CD4-positive, alpha-beta T cell treated with Interleukin-12 subunit alpha and Interleukin-12 subunit beta, for 1 hour (primary cell): ENCODE results near the gene FAU.
A peak's percentile ranks its signal among the peaks of the same experiment; 100 is the strongest.
"Not testable (repeated sequence)": the region's sequence is repeated elsewhere in the genome, so short reads cannot be mapped to it uniquely, and the experiment has no call there.

Experiments
- DNase-seq: peaks from one replicate; pipeline ENCODE4 v3.0.0-alpha.2; 2020

Gene FAU

GRCh38 chr11:65119670-65119995 lies 2.3 kb downstream of the FAU start:
- DNase-seq = no peak

GRCh38 chr11:65118891-65119669 lies 2.9 kb downstream of the FAU start:
- DNase-seq = not testable (repeated sequence)

GRCh38 chr11:65118097-65118837 lies 3.7 kb downstream of the FAU start:
- DNase-seq = no peak

- peak; percentile 100 for DNase-seq
These were observed 4.5 kb downstream of the FAU start, which contains the start of gene ZNHIT2 for GRCh38 chr11:65117206-65118096. ZNHIT2 (minus strand) TSS chr11:65117701; CDS start chr11:65117653, 48 bp downstream.

GRCh38 chr11:65116370-65117205 lies 5.3 kb downstream of the FAU start:
- DNase-seq = peak; percentile 70

- DNase-seq = no peak
These were observed 6.4 kb downstream of the FAU start for GRCh38 chr11:65115361-65116082.

GRCh38 chr11:65114538-65115171 lies 7.3 kb downstream of the FAU start:
- no peak for DNase-seq

GRCh38 chr11:65113839-65114238 lies 8.1 kb downstream of the FAU start:
- DNase-seq = no peak

- no peak for DNase-seq
These were observed 8.6 kb downstream of the FAU start for GRCh38 chr11:65113361-65113756.

- peak; percentile 83 for DNase-seq
These were observed 9.2 kb downstream of the FAU start for GRCh38 chr11:65112546-65113360.

GRCh38 chr11:65111744-65112545 lies 10.0 kb downstream of the FAU start, which contains the start of gene TM7SF2:
TM7SF2 (plus strand) TSS chr11:65111872; CDS start chr11:65112016, 144 bp downstream.
- peak; percentile 96 for DNase-seq

- DNase-seq = no peak
These were observed 10.7 kb downstream of the FAU start for GRCh38 chr11:65111159-65111743.

GRCh38 chr11:65110354-65110861 lies 11.5 kb downstream of the FAU start:
- peak; percentile 96 for DNase-seq

- no peak for DNase-seq
These were observed 12.4 kb downstream of the FAU start for GRCh38 chr11:65109231-65110198.

GRCh38 chr11:65108469-65109123 lies 13.3 kb downstream of the FAU start:
- no peak for DNase-seq

GRCh38 chr11:65107751-65108468 lies 14.0 kb downstream of the FAU start:
- DNase-seq = no peak
